Measurements from ENCODE around the gene THG1L. TPM values are rescaled to one million over a fixed set of nuclear protein-coding genes. Genes with fewer than 3 reads are reported as not detected.
"Not testable (repeated sequence)": the region's sequence is repeated elsewhere in the genome, so short reads cannot be mapped to it uniquely, and the experiment has no call there.

Gene THG1L
- total RNA-seq, 1 experiment from 2014 or later, result 43.4 TPM

DNA sequence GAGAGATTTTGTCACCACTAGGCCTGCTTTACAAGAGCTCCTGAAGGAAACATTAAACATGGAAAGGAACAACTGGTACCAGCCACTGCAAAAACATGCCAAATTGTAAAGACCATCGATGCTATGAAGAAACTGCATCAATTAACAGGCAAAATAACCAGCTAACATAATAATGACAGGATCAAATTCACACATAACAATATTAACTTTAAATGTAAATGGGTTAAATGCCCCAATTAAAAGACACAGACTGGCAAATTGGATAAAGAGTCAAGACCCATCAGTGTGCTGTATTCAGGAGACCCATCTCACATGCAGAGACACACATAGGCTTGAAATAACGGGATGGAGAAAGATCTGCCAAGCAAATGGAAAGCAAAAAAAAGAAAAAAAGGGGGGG, 8.3 kb upstream of the THG1L start:
- not testable (repeated sequence) for DNase-seq (ENCODE audit: extremely low read depth, low read depth)

DNA sequence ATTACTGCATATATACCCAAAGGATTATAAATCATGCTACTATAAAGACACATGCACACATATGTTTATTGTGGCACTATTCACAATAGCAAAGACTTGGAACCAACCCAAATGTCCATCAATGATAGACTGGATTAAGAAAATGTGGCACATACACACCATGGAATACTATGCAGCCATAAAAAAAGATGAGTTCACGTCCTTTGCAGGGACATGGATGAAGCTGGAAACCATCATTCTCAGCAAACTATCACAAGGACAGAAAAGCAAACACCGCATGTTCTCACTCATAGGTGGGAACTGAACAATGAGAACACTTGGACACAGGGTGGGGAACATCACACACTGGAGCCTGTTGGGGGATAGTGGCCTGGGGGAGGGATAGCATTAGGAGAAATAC, 4.6 kb upstream of the THG1L start:
- DNase-seq (ENCODE audit: extremely low read depth, low read depth), result not testable (repeated sequence)

DNA sequence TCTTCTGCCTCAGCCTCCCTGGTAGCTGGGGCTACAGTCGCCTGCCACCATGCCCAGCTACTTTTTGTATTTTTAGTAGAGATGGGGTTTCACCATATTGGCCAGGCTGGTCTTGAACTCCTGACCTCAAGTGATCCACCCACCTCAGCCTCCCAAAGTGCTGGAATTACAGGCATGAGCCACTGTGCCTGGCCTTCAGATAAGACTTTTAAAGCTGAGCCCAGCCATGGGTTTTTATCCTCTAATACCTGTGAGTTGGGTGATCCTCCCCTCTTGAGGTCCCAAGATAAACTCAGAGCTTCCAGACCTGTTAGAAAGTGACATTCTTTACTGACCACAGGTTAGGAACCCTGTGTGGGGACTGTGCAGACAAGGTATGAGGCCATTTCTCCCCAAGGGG, 3.4 kb upstream of the THG1L start:
- not testable (repeated sequence) for DNase-seq (ENCODE audit: extremely low read depth, low read depth)

DNA sequence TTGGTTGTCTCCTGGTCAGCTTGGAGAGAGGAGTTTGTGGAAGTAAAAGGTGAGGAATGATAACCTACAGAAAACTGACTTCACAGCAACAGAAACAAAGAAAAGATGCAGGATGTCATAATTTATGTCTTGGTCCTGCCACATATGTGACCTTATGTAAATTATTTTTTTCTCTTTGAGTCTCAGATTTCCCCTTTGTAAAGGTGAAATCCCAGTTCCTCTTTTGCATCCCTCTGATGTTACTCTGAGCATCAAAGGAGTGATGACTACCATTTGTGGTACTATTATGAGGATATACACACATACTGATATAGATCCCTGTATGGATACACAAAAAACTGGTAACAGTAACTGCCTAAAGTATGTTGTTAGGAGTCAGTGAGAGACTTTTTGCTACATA, 1.4 kb upstream of the THG1L start:
- DNase-seq (ENCODE audit: extremely low read depth, low read depth), result no peak

DNA sequence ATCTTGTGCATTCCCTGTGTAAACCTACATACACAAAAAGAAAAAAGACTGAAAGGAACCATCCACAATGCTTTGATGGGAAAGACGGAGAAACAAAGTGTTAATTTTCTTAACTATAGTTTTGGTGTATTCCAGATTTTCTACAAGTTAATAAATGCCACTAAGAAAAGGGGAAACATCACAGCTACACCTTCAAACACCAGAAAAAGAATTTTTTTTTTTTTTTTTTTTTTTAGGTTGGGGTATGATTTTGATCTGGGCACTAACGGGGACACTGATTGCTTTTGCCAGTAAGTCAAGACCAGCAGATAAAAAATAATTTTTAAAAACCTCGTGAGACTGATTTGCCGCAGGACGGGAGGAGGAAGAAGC, 334 bp upstream of the THG1L start:
- no peak for DNase-seq (ENCODE audit: extremely low read depth, low read depth)

DNA sequence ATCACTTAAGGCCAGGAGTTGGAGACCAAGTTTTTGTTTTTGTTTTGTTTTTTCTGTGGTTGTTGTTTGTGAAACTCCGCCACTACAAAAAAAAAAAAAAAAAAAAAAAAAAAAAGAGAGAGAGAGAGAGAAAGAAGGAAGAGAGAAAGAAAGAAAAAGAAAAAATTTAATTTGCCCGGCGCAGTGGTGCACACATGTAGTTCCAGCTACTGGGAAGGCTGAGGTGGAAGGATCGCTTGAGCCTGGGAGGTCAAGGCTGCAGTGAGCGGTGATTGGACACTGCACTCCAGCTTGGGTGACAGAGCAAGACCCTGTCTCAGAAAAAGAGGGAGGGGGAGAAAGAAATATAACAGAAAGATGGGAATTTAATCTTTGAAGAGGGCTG, 902 bp downstream of the THG1L start:
- no peak for DNase-seq (ENCODE audit: extremely low read depth, low read depth)

DNA sequence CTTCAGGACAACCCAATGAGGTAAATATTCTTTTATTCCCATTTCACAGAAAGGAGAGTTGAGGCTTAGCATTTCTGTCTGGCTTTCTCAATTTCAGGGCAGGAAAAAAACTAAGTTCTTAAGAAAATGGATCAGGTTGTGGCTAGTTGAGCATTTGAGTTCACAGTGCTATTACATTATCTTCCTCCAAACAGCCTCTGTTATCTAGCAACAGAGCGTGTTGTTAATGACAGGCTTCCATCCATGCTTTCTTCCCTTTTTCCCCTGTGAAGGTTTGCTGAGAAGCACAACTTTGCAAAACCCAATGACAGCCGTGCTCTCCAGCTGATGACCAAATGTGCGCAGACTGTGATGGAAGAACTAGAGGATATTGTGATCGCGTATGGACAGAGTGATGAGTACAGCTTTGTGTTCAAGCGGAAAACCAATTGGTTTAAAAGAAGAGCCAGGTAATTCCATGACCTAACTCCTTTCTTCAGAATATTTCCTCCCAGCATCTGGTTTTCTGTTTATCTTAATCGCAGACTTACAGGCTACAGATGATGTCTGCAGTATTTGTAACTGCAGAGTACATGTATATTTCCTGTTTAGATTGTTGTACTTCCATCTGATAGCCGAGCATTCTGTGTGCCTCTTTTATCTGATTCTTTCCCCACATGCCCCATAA, 1.5 kb downstream of the THG1L start:
- no peak for DNase-seq (ENCODE audit: extremely low read depth, low read depth)

DNA sequence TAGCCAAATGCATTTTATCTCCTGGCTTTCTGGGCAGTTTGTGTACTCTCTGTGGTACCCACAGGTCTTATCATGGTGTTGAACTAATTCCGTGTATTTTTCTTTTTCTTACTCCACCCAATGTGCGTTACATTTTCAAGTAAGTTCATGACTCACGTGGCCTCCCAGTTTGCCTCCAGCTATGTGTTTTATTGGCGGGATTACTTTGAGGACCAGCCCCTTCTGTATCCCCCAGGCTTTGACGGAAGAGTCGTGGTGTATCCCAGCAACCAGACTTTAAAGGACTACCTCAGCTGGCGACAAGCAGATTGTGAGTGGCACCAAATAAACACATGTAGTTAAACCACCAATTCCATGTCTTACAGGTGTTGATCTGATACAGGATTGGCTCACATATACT, 3.2 kb downstream of the THG1L start:
- no peak for DNase-seq (ENCODE audit: extremely low read depth, low read depth)

DNA sequence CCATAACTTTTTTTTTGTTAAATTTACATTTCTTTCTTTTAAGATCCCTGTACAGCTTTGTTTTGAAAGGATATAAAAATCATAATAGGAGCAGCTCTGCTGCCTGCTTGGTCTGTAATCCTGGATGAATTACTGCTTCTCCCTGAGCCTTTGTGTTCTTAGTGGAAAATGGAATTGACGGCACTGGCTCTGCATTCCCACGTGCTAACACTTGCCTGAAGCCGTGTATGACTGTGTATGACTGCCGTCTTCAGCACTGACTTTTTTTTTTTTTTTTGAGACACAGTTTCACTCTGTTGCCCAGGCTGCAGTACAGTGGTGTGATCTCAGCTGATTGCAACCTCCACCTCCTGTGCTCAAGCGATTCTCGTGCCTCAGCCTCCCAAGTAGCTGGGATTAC, 4.8 kb downstream of the THG1L start:
- DNase-seq (ENCODE audit: extremely low read depth, low read depth), result no peak

DNA sequence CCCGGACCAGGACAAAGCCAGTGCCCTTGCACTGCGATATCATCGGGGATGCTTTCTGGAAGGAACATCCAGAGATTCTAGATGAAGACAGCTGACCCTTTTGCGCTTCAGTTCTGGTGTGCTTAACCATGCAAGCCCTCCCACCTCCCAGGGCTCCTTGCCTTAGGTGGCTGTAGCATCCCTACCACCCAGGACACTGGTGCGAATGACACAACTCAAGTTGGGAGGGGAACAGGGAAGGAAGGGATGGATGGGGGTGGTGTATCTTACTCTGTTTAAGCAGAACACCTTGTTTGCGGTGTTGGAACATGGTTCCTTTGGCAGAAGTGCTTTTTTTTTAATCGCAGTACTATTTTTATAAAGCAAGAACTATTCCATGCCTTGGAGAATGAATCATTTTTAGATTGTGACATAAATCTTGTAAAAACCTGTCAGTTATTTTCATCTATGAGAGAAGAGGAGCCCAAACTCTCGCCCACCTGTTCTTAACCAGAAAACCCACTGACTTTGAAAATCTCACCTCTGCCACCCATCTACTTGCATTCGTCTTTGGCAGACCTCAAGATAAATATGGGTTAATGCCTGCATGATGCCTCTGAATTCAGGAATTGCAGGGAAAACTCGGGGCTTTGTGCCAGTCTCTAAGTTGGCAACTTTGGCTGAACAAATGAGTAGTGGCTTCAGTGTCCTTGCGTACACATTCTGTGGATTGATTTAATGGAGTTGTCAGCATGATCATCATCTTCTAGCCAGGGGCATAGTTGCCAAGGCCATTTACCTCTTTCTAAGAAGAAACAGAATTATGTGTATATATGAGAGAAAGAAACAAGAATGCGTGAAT, 8.4 kb downstream of the THG1L start:
- no peak for DNase-seq (ENCODE audit: extremely low read depth, low read depth)

DNA sequence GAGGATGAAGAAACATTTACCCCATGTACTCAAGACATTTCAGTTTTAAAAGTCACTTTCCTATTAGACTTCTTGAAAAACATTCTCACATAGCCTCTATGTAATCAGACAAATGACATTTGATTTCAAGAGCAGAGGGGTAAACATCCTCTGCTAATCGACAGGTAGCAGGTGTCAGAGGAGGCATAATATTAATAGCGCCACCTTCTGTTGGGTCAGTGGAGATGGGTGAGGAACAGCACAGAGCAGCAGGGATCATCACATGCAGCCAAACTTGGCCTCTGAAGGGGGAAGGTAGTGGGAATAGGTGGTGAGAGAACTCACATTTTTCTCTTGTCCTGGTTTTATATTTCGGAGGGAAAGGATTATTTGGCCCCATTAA, 9.0 kb downstream of the THG1L start:
- peak; percentile 41 for DNase-seq (ENCODE audit: extremely low read depth, low read depth)

DNA sequence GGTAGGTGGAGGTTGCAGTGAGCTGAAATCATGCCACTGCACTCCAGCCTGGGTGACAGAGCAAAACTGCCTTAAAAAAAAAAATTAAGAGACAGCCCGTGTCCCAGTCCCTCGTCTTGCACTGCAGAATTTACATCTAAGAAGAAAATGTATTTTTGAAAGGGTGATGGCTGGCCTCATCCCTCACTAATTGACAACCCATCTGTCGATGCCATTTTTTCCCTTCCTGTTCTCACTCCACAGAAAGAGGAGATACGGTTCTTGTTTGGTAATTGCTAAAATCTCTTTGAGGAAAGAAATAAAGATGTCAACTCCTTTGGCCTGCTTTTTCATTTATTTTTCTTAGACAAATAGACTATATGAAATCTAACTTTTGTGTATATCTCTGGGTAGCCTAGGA, 9.9 kb downstream of the THG1L start:
- DNase-seq (ENCODE audit: extremely low read depth, low read depth), result no peak

DNA sequence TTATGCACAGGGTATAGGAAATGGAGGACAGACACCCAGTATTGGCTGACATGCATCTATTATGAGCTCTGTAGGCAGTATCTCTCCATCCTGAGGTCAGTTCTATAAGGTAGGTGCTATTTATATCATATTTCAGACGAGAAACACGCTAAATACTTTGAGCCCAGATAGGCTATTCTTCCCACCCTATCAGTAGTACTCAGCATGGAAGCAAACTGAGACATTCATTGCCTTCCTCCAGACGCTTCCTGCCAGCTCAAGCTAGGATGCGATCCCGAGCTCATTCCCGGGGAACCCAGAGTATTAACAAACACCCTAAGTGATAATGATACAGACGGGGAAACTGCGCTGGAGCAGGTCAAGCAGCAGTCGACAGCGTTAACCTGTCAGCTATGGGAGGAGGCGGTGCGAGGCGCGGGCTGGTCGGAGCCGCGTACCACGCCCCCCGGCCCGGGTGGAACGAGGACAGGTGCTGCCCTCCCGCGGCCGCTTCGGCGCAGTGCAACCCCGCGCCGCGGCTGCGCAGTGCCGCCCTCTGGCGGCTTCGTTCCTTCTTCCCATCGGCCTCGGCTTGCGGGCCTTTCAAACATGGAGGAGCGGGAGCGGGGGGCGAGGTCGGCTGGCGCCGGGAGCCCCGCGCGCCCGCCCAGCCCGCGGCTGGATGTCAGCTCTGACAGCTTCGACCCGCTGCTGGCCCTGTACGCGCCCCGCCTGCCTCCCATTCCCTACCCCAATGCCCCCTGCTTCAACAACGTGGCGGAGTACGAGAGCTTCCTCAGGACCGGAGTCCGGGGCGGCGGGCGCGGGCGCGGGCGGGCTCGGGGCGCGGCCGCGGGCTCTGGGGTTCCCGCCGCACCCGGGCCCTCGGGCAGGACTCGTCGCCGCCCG, 12.2 kb downstream of the THG1L start, which contains the start of gene LSM11:
Gene LSM11 (plus strand): TSS at position 550 of the 888 bp plus-strand sequence. CDS start 39 bp downstream, at position 589.
- DNase-seq (ENCODE audit: extremely low read depth, low read depth), result peak; percentile 77

DNA sequence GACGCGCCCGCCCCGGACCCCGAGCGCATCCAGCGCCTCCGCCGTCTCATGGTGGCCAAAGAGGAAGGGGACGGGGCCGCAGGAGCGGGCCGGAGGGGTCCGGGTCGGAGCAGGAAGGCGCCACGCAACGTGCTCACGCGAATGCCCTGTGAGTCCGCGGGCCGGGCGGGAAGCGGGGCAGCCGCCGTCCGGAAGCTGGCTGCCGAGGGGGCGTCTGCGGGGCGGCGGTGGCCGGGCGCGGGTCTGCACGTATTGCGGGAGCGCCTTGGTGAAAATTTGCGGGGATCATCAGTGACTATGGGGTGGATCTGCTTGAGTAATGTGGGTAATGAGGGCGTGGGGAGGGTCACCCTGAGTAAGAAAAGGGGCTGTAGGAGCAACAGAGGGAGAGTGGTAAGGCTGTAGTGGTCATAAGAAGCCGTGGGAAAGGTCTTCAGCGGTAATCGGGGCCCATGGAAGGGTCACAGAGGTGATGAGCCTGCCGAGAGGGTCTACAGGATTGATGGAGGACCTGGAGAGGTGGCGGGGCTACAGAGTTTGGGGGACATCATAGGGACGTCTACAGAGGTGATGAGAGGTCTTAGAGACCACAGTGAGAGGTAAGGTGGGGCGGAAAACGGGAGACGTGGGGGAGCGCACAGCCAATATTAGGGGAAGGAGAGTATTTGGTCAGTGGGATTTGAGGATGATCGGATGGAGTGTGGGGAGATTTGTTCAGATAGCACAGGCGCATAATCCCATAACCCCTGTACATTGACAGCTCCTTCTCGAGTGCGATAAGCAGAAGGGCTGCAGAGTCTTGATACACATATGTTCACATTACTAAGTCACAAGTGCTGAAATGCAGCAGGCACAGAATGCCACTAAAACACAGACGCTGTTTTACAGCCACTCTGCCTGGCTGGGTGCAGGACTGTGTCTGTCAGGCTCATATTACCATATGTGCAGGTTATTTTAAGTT, 13.1 kb downstream of the THG1L start:
- no peak for DNase-seq (ENCODE audit: extremely low read depth, low read depth)

DNA sequence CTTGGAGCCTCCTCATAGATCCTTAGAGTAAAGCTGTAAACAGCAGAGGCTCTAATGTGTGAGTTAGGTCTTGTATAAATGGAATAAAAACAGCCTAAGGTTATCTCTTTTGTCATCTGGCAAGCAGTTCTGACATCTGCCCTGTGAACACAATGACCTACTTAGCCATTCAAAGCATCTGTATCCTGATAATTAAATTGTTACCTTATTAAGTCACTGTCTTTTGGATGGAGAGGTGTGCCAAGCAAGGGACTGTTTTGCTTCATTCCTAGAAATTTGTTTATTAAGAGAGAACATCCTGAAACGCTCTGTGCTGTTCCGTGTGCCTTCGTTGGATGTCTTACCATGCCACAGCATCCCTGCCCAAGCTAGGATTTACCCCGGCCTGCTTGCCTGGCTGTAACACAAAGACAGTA, 13.8 kb downstream of the THG1L start:
- no peak for DNase-seq (ENCODE audit: extremely low read depth, low read depth)

DNA sequence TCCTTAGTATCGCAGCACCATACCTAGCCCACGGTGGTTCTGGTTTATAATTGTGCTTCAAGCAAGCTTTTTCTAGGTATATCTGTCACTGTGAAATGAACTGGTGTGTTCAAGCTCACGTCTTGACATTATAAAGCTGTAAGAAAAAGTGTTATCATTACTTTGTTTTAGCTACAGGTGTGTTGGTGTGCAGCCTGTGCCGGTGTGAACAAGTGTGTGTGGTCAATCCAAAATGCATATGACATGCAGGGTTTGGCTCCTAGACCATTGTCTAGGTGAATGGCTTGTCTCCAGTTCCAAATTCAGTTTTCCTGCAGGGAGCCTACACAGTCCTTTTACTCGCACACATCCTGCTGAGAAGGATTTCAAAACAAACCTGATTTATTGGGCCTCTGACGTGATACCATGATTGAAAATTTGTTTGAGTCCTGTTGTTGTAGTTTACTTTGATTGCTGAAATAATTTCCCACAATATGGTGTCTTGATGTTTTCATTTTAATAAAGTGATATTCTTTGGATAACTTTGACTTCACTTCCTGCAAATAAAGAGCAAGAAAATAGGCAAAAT, 16.0 kb downstream of the THG1L start:
- DNase-seq (ENCODE audit: extremely low read depth, low read depth), result no peak

DNA sequence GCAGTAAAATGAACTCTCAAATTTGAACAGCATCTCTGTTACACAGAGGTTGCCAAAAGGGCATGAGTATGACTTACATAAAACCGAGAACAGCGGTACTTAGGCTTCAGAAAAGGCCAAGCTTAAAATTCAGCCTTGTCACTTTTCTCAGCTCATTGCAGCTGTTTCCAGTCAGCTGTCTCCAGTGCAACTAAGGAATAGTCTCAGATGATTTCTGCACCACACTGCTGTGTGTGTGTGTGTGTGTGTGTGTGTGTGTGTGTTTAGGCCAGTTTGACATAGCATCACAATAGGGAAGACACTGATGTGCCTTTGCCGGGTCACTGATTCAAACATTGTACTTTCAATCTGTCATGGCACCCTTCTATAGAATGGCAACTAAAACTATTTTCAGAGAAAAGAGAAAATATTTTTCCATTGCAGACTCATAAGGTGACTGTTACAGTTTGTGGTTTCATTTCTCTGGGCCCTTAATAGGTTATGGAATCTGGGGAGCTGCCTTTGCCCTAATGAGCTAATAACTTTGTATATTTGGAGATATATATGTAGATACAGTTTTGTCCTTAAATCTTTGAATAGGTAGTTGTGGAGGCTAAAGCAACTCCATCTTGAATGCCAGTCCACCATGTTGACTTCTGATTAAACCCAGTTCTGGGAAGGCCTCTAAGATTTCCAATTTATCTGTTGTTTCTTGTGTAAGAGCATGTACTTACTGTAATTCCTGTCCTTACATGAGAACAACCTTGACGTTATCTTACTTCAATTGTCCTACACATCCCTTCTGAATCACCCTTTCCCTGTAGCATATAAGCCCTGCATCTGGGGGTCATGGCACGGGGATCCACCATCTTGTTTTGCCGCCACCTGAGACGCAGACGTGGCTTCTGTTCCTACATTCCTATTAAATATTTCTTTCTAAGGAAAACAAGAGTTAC, 16.8 kb downstream of the THG1L start:
- no peak for DNase-seq (ENCODE audit: extremely low read depth, low read depth)

DNA sequence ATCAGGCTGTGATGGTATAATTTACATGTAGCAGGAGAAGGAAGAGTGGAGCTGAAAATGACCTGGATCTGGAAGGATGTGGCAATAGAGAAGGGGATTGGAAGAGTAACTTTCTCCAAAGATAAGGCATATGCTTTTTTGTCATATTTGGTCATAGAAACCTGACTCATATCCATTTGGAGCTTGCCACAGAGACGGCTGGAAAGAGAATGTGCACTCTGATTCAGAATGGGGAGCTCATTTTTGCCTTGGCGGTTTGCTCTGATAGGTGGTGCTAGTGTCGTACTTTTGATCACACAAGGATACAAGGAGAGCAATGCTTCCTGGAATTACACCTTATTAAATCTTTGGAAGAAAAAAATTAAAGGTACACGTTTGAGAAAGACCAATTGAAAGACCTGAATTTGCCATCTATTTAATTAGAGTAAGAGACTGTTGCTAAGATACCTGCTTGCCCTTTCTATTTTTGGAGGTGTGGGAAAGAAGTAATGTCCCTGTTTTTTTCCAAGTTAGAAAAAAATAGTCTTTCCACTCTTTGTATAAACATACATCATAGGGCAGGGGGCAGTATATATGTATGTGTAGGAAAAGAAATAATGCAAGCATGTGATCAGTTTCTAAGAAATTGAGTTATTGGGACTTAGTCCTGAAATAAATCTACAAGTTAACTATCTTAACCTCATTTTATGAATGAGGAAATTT, 17.7 kb downstream of the THG1L start:
- DNase-seq (ENCODE audit: extremely low read depth, low read depth), result no peak
